Ishikawa (cell line): ENCODE data around the gene OSBPL10.

Source experiments
- CREB1 ChIP-seq: IDR thresholded peaks from 2 replicates; pipeline ENCODE4 v1.6.1; 2012; ENCODE audit warnings: low read depth
- EP300 ChIP-seq: IDR thresholded peaks from 2 replicates; pipeline ENCODE4 v1.6.1; 2012; ENCODE audit warnings: borderline replicate concordance
- NFIC ChIP-seq: IDR thresholded peaks from 2 replicates; pipeline ENCODE4 v1.6.1; 2012
- TEAD4 ChIP-seq: IDR thresholded peaks from 2 replicates; pipeline ENCODE4 v1.6.1; 2012
- TF ChIP-seq, protein P1 (sequence below): IDR thresholded peaks from 2 replicates; pipeline ENCODE4 v1.6.1; 2012

DNA sequence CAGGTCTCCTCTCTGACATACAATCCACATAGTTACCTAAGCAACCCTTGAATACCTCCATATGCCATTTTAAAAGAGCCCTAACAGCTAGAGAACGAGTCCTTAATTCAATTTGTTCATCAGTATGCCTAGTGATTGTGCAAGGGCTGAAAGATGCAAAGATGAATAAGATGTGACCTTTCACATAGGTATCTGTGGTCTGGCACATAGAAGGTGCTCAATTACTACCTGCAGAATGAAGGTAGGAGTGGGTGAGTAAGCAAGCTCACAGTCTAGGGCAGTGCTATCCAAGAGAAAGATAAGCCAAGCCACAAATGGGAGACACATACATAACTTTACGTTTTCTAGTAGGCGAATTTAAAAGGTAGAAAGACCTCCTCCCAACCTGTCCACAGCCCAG lies 157.9 kb downstream of the OSBPL10 start:
- TF ChIP-seq EP300 (no peak), CREB1 (no peak), TEAD4 (no peak), NFIC (no peak)
- TF ChIP-seq, protein P1, sequence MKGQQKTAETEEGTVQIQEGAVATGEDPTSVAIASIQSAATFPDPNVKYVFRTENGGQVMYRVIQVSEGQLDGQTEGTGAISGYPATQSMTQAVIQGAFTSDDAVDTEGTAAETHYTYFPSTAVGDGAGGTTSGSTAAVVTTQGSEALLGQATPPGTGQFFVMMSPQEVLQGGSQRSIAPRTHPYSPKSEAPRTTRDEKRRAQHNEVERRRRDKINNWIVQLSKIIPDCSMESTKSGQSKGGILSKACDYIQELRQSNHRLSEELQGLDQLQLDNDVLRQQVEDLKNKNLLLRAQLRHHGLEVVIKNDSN: no peak
